ENCODE data around the gene ATPAF2.

DNA sequence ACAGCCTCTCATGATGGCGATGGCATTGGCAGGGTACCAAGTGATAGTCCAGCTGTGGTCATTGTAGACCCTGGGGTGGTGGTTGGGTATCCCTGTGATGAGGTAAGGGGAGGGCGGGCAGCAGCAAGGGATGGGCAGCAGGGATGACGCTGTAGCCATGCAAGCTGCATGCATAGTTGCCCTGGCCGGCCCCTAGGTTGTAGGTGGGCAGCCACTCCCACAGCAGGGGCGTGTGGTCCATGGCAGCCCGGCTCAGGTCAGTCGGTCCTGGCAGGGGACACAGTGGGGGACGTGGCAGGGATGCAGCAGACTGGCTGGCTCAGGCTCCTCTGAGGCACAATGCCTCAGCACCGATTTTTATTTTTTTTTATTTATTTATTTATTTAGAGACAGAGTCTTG lies 57.6 kb downstream of the ATPAF2 start:
- TF ChIP-seq BHLHE40 (IDR thresholded peaks at IDR 0.05; ENCODE audit: low read depth, low read length) = no peak
- no peak for TF ChIP-seq POLR2A (IDR thresholded peaks at IDR 0.05; ENCODE audit: low read length)
- TF ChIP-seq MAFK (IDR thresholded peaks at IDR 0.05; ENCODE audit: partially characterized antibody) = no peak
- TF ChIP-seq, protein P1, sequence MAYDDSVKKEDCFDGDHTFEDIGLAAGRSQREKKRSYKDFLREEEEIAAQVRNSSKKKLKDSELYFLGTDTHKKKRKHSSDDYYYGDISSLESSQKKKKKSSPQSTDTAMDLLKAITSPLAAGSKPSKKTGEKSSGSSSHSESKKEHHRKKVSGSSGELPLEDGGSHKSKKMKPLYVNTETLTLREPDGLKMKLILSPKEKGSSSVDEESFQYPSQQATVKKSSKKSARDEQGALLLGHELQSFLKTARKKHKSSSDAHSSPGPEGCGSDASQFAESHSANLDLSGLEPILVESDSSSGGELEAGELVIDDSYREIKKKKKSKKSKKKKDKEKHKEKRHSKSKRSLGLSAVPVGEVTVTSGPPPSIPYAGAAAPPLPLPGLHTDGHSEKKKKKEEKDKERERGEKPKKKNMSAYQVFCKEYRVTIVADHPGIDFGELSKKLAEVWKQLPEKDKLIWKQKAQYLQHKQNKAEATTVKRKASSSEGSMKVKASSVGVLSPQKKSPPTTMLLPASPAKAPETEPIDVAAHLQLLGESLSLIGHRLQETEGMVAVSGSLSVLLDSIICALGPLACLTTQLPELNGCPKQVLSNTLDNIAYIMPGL (CRISPR knock-in tag; IDR thresholded peaks at IDR 0.05; ENCODE audit: borderline replicate concordance) = no peak
- no peak for TF ChIP-seq EP300 (IDR thresholded peaks at IDR 0.05)
- TF ChIP-seq FOSL2 (IDR thresholded peaks at IDR 0.05) = no peak
- TF ChIP-seq FOSL2 (CRISPR knock-in tag; IDR thresholded peaks at IDR 0.05) = no peak
- TF ChIP-seq KDM5A (IDR thresholded peaks at IDR 0.05) = no peak
- TF ChIP-seq CEBPB (IDR thresholded peaks at IDR 0.05) = no peak
- TF ChIP-seq JUNB (IDR thresholded peaks at IDR 0.05) = no peak
- TF ChIP-seq, protein P2, sequence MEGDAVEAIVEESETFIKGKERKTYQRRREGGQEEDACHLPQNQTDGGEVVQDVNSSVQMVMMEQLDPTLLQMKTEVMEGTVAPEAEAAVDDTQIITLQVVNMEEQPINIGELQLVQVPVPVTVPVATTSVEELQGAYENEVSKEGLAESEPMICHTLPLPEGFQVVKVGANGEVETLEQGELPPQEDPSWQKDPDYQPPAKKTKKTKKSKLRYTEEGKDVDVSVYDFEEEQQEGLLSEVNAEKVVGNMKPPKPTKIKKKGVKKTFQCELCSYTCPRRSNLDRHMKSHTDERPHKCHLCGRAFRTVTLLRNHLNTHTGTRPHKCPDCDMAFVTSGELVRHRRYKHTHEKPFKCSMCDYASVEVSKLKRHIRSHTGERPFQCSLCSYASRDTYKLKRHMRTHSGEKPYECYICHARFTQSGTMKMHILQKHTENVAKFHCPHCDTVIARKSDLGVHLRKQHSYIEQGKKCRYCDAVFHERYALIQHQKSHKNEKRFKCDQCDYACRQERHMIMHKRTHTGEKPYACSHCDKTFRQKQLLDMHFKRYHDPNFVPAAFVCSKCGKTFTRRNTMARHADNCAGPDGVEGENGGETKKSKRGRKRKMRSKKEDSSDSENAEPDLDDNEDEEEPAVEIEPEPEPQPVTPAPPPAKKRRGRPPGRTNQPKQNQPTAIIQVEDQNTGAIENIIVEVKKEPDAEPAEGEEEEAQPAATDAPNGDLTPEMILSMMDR (IDR thresholded peaks at IDR 0.05) = no peak
- TF ChIP-seq, protein P3, sequence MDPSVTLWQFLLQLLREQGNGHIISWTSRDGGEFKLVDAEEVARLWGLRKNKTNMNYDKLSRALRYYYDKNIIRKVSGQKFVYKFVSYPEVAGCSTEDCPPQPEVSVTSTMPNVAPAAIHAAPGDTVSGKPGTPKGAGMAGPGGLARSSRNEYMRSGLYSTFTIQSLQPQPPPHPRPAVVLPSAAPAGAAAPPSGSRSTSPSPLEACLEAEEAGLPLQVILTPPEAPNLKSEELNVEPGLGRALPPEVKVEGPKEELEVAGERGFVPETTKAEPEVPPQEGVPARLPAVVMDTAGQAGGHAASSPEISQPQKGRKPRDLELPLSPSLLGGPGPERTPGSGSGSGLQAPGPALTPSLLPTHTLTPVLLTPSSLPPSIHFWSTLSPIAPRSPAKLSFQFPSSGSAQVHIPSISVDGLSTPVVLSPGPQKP (IDR thresholded peaks at IDR 0.05; ENCODE audit: low read depth, low read length) = no peak
- TF ChIP-seq FOXS1 (CRISPR knock-in tag; IDR thresholded peaks at IDR 0.05) = no peak
- no peak for TF ChIP-seq RARB (CRISPR knock-in tag; IDR thresholded peaks at IDR 0.05)
